Measurements from ENCODE around the gene POM121L12. TPM values are rescaled to one million over a fixed set of nuclear protein-coding genes. Genes with fewer than 3 reads are reported as not detected.

POM121L12 gene
- total RNA-seq, 2 donors from 2014 or later, result not detected

GRCh38 chr7:53062796-53063195 is 27.4 kb downstream of the POM121L12 start:
- H3K27ac Mint-ChIP-seq, result no peak overlapping the region
- DNase-seq (ENCODE audit: low spot score), result no peak
- H3K4me3 Mint-ChIP-seq, result no peak overlapping the region

GRCh38 chr7:53068673-53069072 is 33.2 kb downstream of the POM121L12 start:
- H3K27me3 Mint-ChIP-seq, result no peaks in the 10 kb centered on the region
- no peak overlapping the region for H3K27ac Mint-ChIP-seq
- H3K36me3 Mint-ChIP-seq, result peaks cover 5% of the 10 kb centered on the region
- DNase-seq (ENCODE audit: low spot score) (no peak), ATAC-seq (no peak)
- no peak overlapping the region for H3K4me3 Mint-ChIP-seq
- no peaks in the 10 kb centered on the region for H3K4me1 Mint-ChIP-seq (ENCODE audit: low read depth in 2 of 2)
- peaks cover 7% of the 10 kb centered on the region for H3K9me3 Mint-ChIP-seq

More at GRCh38 chr7:53062796-53063195, 27.4 kb downstream of the POM121L12 start:
- Mint-ChIP-seq H3K27me3 (no peaks in the 10 kb centered on the region), H3K36me3 (peaks cover 22% of the 10 kb centered on the region), H3K4me1 (ENCODE audit: low read depth in 2 of 2) (no peaks in the 10 kb centered on the region), H3K9me3 (peaks cover 23% of the 10 kb centered on the region)
- ATAC-seq, result no peak

GRCh38 chr7:53070883-53071282 is 35.5 kb downstream of the POM121L12 start:
- DNase-seq (ENCODE audit: low spot score) (no peak), ATAC-seq (no peak)
- no peaks in the 10 kb centered on the region for H3K27me3 Mint-ChIP-seq
- H3K4me1 Mint-ChIP-seq (ENCODE audit: low read depth in 2 of 2), result no peaks in the 10 kb centered on the region
- no peak overlapping the region for H3K27ac Mint-ChIP-seq
- peaks cover 12% of the 10 kb centered on the region for H3K9me3 Mint-ChIP-seq
- peaks cover 5% of the 10 kb centered on the region for H3K36me3 Mint-ChIP-seq
- H3K4me3 Mint-ChIP-seq, result no peak overlapping the region
